Renal pelvis (tissue), 4 donors: ENCODE data around the gene EP300. TPM values are rescaled to one million over a fixed set of nuclear protein-coding genes. Genes with fewer than 3 reads are reported as not detected.
"Not testable (repeated sequence)": the region's sequence is repeated elsewhere in the genome, so short reads cannot be mapped to it uniquely, and the experiment has no call there.

Source experiments
- DNase-seq: peaks from one replicate; pipeline ENCODE4 v3.0.0-alpha.2; 2013
- polyA plus RNA-seq, 3 donors: library from polyadenylated mRNA; unstranded; fragments of 120-200 nt; gene quantifications; one replicate each; pipeline ENCODE4 v1.2.1, GENCODE V29; 2013; ENCODE audit not compliant: insufficient read length in 3 of 3

The EP300 gene
- polyA plus RNA-seq, 3 donors = 55.3 to 78.4 (median 72.0) TPM

- no peak for DNase-seq
These were observed 17.3 kb upstream of the EP300 start for GRCh38 chr22:41074941-41075710.

GRCh38 chr22:41075946-41076345 lies 16.4 kb upstream of the EP300 start:
- DNase-seq = no peak

DNA sequence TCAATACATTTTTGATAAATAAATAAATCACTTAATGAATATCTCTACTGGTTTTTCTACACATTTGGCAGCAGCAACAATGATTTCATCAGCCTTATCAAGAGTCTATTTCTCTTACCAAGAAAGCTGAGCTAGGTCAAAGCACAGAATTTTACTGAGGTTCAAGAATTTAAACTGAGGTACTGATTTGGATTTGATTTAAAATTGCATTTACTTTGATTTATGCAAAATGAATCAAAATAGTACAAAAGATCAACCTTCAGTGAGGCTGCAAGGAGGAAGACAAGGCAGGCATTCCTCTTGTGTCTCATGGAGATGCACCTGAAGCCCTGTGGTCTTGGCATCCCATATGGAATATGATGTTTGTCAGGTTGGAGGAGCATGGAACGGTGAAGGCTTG lies 15.5 kb upstream of the EP300 start:
- DNase-seq = no peak

GRCh38 chr22:41078931-41079330 lies 13.5 kb upstream of the EP300 start:
- DNase-seq = no peak

GRCh38 chr22:41085842-41086241 lies 6.5 kb upstream of the EP300 start:
- no peak for DNase-seq

GRCh38 chr22:41091132-41092022 lies 1.0 kb upstream of the EP300 start:
- peak; percentile 99 for DNase-seq

DNA sequence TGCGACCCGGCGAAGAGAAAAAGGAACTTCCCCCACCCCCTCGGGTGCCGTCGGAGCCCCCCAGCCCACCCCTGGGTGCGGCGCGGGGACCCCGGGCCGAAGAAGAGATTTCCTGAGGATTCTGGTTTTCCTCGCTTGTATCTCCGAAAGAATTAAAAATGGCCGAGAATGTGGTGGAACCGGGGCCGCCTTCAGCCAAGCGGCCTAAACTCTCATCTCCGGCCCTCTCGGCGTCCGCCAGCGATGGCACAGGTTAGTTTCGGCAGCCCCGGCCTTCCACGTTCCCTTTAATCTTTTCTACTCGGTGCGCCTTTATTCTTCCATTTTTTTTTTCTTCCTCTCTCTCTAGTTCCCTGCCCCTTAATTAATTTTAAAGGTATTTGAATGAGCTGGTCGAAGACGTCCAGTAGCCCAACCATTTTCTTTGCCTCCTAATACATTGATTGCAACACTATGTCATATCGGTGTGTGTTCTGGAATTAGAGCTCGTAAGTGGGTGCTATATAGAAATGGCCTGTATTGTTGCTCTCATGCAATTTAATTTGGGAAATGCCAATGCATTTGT lies 537 bp downstream of the EP300 start:
- peak; percentile 38 for DNase-seq

GRCh38 chr22:41094041-41094593 lies 1.7 kb downstream of the EP300 start:
- DNase-seq = no peak

GRCh38 chr22:41096391-41096790 lies 4.0 kb downstream of the EP300 start:
- DNase-seq = no peak

- no peak for DNase-seq
These were observed 4.4 kb downstream of the EP300 start for GRCh38 chr22:41096841-41097240.

- no peak for DNase-seq
These were observed 6.6 kb downstream of the EP300 start for GRCh38 chr22:41099036-41099435.

DNA sequence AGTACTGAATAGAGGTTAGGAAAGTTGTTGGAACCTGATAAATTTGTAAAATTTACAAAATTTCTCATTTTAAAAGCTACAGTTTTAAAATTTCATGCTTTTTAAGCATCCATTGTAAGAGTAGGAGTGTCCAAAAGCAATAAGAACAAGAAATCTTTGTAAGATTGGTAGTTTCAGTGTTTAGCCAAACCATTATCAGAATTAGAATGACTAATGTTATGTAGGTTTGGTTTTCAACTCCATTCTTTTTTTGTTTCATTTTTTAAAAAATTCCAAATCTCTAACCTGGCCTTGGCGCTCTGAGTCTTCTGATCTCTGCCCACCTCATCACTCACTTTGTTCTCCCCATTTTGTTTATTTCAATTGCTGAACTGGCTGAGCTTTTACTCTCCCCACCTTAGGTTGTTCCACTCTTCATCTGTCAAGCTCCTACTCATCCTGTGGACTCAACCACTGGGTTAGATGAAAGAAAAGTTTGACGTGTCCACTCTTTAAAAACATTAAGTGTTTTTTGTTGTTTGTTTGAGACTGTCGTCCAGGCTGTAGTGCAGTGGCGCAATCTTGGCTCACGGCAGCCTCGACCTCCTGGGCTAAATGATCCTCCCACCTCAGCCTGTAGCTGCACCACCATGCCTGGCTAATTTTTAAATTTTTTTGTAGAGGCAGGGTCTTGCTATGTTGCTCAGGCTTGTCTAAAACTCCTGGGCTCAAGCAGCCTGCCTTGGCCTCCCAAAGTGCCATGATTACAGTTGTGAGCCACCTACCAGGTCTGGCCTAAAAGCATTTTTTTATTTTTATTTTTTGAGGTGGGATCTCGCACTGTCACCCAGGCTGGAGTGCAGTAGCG lies 14.0 kb downstream of the EP300 start:
- no peak for DNase-seq

DNA sequence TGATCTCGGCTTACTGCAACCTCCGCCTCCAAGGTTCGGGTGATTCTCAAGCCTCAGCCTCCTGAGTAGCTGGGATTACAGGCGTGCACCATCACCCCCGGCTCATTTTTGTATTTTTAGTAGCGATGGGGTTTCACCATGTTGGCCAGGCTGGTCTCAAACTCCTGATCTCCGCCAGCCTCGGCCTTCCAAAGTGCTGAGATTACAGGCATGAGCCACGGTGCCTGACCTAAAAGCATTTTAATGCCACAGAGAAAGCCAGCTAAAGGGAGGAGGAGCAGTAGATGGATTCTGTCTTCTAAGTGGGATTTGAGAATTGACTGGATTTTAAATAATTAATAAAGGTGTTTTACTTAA lies 14.6 kb downstream of the EP300 start:
- DNase-seq = not testable (repeated sequence)

DNA sequence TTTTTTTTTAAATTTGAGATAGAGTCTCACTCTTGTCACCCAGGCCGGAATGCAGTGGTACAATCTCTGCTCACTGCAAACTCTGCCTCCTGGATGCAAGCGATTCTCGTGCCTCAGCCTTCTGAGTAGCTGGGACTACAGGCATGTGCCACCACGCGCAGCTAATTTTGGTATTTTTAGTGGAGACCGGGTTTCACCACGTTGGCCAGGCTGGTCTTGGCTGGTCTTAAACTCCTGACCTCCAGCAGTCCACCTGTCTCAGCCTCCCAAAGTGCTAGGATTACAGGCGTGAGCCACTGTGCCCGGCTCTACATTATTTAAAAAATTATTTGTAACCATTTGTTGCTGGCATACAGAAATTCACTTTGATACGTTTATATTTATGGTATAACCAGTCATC lies 18.6 kb downstream of the EP300 start:
- no peak for DNase-seq

DNA sequence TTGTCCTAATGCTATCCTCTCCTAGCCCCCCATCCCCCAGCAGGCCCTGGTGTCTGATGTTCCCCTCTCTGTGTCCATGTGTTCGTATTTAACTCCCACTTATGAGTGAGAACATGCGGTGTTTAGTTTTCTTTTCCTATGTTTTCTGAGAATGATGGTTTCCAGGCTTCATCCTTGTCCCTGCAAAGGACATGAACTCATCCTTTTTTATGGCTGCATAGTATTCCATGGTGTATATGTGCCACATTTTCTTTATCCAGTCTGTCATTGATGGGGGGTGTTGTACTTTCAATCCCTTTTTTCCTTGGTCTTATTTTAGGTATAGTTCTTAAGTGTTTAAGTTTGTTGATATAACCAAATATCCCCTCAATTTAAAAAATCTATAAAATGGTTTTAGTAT lies 23.9 kb downstream of the EP300 start:
- no peak for DNase-seq

GRCh38 chr22:41117127-41117965 lies 25.0 kb downstream of the EP300 start:
- no peak for DNase-seq

DNA sequence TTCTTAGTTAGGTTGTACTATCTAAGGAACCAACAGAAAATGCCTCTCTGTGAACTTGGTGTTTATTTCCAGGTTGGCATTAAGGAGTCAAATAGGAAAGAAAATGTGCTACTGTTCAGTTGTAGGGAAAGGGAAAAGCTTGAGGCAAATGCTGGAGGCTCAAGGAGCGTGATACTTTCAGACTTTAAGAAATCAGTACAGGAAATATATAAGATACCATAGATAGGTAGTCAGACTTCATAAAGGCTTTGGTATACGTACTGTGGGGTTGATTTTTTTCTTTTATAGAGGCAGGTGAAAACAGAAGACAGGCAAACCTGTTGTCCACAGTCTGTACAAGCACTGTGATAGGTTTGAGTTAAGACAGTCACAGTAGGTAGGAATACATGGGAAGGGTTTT lies 30.8 kb downstream of the EP300 start:
- no peak for DNase-seq

DNA sequence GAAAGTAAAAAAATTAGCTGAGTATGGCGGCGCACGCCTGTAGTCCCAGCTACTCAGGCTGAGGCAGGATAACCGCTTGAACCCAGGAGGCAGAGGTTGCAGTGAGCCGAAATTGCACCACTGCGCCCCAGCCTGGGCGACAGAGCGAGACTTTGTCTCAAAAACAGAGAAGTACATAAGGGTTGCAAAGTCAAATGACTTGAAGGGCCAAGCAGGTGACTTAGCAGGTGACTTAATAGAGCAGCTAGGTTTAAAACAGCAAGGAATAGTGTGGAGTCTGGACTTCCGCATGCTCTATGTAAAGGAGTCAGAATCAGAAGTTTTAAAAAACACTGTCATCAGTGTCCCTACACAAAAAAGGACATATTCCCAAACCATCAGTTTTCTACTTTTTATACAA lies 31.7 kb downstream of the EP300 start:
- no peak for DNase-seq

DNA sequence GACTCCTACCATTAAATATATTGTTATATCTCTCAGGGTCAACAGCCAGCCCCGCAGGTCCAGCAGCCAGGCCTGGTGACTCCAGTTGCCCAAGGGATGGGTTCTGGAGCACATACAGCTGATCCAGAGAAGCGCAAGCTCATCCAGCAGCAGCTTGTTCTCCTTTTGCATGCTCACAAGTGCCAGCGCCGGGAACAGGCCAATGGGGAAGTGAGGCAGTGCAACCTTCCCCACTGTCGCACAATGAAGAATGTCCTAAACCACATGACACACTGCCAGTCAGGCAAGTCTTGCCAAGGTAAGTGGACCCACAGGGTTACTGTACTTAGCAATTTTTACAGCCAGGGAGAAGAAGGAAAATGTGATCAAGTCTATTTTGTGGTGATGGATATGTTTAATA lies 35.1 kb downstream of the EP300 start:
- DNase-seq = no peak

DNA sequence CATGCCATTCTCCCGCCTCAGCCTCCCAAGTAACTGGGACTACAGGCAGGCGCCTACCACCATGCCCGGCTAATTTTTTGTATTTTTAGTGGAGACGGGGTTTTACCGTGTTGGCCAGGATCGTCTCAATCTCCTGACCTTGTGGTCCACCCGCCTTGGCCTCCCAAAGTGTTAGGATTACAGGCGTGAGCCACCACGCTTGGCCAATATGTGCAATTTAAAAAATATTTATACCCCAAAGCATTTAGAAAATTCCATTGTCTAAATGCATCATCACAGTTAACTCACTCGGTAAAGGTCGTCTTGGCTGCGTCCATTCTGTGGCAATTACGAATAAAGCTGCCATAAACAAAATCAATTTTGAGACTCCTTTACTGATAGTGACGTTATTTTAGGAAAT lies 36.2 kb downstream of the EP300 start:
- DNase-seq = no peak

DNA sequence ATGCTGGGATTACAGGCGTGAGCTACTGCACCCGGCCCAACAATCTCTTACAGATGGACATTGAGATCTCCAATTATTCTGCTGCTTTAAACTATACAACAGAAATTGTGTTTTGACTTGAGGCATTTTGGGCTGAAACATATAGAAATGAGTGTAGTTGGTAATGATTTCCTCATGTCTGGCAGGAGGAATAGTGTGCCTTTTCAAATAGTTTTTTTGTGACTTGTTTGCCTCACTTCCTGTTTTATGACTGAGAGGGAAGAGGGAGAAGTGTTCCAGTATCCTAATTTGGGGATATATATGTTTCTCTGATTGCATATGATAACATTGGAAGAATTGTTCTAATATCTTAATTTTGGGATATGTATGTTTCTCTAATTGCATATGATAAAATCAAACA lies 40.2 kb downstream of the EP300 start:
- DNase-seq = no peak
